Gastrocnemius medialis (tissue), 4 donors: Measurements from ENCODE around the gene FOCAD. TPM values are rescaled to one million over a fixed set of nuclear protein-coding genes. Genes with fewer than 3 reads are reported as not detected.
A peak's percentile ranks its signal among the peaks of the same experiment; 100 is the strongest.

Experiments
- ATAC-seq, 2 donors: fragments of 150-250 bp; one replicate each; pipeline ENCODE4 v1.9.1; 2016
- DNase-seq, 2 donors: peaks; one replicate each; pipeline ENCODE4 v3.0.0-alpha.2; 2019
- H3K27ac ChIP-seq, 4 donors: fragments of 200-600 bp; sonication (generic); 1 replicate in 1 of 4; 2 replicates in 3 of 4; pipeline ENCODE4 v1.5.1; 2016 to 2018; ENCODE audit warnings: mild to moderate bottlenecking in 2 of 4, moderate library complexity in 1 of 4
- H3K27me3 ChIP-seq, 3 donors: fragments of 200-600 bp; sonication (generic) in 2 of 3; 1 replicate in 1 of 3; 2 replicates in 2 of 3; pipeline versions ENCODE4 v1.5.1 to v1.6.0; 2016 to 2019; ENCODE audit warnings: mild to moderate bottlenecking in 1 of 3, moderate library complexity in 1 of 3
- H3K36me3 ChIP-seq, 2 donors: fragments of 200-600 bp; sonication (generic) in 1 of 2; one replicate each; pipeline ENCODE4 v1.5.1; 2017 to 2018
- H3K4me1 ChIP-seq, 2 donors: fragments of 200-600 bp; sonication (generic) in 1 of 2; one replicate each; pipeline ENCODE4 v1.5.1; 2016 to 2017; ENCODE audit warnings: mild to moderate bottlenecking in 2 of 2
- H3K4me3 ChIP-seq, 4 donors: fragments of 200-600 bp; sonication (generic) in 3 of 4; 1 replicate in 1 of 4; 2 replicates in 3 of 4; pipeline ENCODE4 v1.5.1; 2016 to 2019; ENCODE audit warnings: mild to moderate bottlenecking in 2 of 4
- H3K9me3 ChIP-seq, 3 donors: fragments of 200-600 bp; sonication (generic) in 2 of 3; 1 replicate in 1 of 3; 2 replicates in 2 of 3; pipeline ENCODE4 v1.5.1; 2016 to 2019
- CTCF ChIP-seq, 5 experiments: fragments of 450-650 bp in 3 of 5; fragments of 200-600 bp in 2 of 5; sonication (generic) in 2 of 5; IDR thresholded peaks in 4 of 5; conservative IDR thresholded peaks in 1 of 5; 1 replicate in 4 of 5; 2 replicates in 1 of 5; pipeline ENCODE4 v1.5.1; 2016 to 2019; ENCODE audit warnings: antibody characterized with exemption in 5 of 5, mild to moderate bottlenecking in 3 of 5, moderate library complexity in 3 of 5
- POLR2A ChIP-seq, 2 donors: fragments of 450-650 bp; IDR thresholded peaks; one replicate each; pipeline ENCODE4 v1.6.1; 2017; ENCODE audit warnings: antibody characterized with exemption in 2 of 2, mild to moderate bottlenecking in 2 of 2, moderate library complexity in 2 of 2
- in situ Hi-C, 4 donors: fragments of 200-750 bp; cut with MboI; loops; one replicate each; pipeline versions ENCODE4 v1.15.0 to v1.8.0; 2017; ENCODE audit warnings: low sequenced_read_pairs in 4 of 4
- intact Hi-C: fragments of 100-400 bp; cut with DNase I; formaldehyde crosslinking; loops from one replicate; pipeline ENCODE4 v1.15.1; 2023; ENCODE audit warnings: low total_unique reads
- total RNA-seq, 4 donors: library from RNA; depleted of rRNA; stranded (reverse); fragments of >200 nt; gene quantifications; one replicate each; pipeline versions ENCODE4 v1.1.0 to v1.2.3, GENCODE V29; 2016

Gene FOCAD
- total RNA-seq, 4 donors from 2014 or later = 19.5 to 36.0 (median 28.6) TPM

- DNase-seq (peak; percentile 14 to 18), ATAC-seq (peak; percentile 87 to 93)
- H3K27me3 ChIP-seq = no peaks in the 10 kb centered on the region
- in situ Hi-C loops = loop anchor here (5.0 to 25.0 kb wide), 10 partner anchors 314 to 1029 kb away; partner anchors contain the start of gene MLLT3 (in 1 of the 4)
- H3K9me3 ChIP-seq = no peaks in the 10 kb centered on the region
- TF ChIP-seq POLR2A (IDR thresholded peaks at IDR 0.05) = no peak
- peak; percentile 62 to 87 (median 72) for TF ChIP-seq CTCF (IDR thresholded peaks at IDR 0.05 in 4 of 5, conservative IDR thresholded peaks at IDR 0.05 in 1 of 5)
- H3K36me3 ChIP-seq = no peaks in the 10 kb centered on the region
- intact Hi-C loops = loop anchor here (1.0 to 5.0 kb wide), 4 partner anchors 171 to 1015 kb away; no protein-coding TSS in a partner anchor
- H3K4me1 ChIP-seq = no peaks in the 10 kb centered on the region
- H3K27ac ChIP-seq = no peak overlapping the region
- H3K4me3 ChIP-seq = no peak overlapping the region
Measured at GRCh38 chr9:20941174-20941690, 257.2 kb downstream of the FOCAD start.

- no peaks in the 10 kb centered on the region for H3K4me1 ChIP-seq
- in situ Hi-C loops = loop anchor here (5.0 to 25.0 kb wide), 10 partner anchors 317 to 1032 kb away; partner anchors contain the start of gene MLLT3 (in 1 of the 4)
- DNase-seq (no peak), ATAC-seq (no peak)
- H3K27me3 ChIP-seq = no peaks in the 10 kb centered on the region
- intact Hi-C loops = loop anchor here (5.0 kb wide), 1 partner anchor 168 kb away; no protein-coding TSS in a partner anchor
- H3K4me3 ChIP-seq = no peak overlapping the region
- peaks cover 0 to 7% of the 10 kb centered on the region in 2 donors for H3K36me3 ChIP-seq
- no peak overlapping the region for H3K27ac ChIP-seq
- H3K9me3 ChIP-seq = no peaks in the 10 kb centered on the region
- TF ChIP-seq CTCF (IDR thresholded peaks at IDR 0.05 in 4 of 5, conservative IDR thresholded peaks at IDR 0.05 in 1 of 5) (no peak), POLR2A (IDR thresholded peaks at IDR 0.05) (no peak)
Measured at GRCh38 chr9:20944507-20944906, 260.4 kb downstream of the FOCAD start.

- in situ Hi-C loops = loop anchor here in 3 of 4 donors (10.0 to 25.0 kb wide), 5 partner anchors 320 to 1033 kb away; partner anchors contain the start of gene MLLT3 (in 1 of the 3)
- intact Hi-C loops = no loop called here
Measured at GRCh38 chr9:20945269-20945668, 261.2 kb downstream of the FOCAD start.

GRCh38 chr9:20945856-20946255 lies 261.8 kb downstream of the FOCAD start:
- no peaks in the 10 kb centered on the region for H3K9me3 ChIP-seq
- ATAC-seq = no peak
- no peaks in the 10 kb centered on the region for H3K27me3 ChIP-seq
- H3K4me3 ChIP-seq = no peak overlapping the region
- in situ Hi-C loops = loop anchor here in 3 of 4 donors (10.0 to 25.0 kb wide), 5 partner anchors 321 to 1034 kb away; partner anchors contain the start of gene MLLT3 (in 1 of the 3)
- TF ChIP-seq CTCF (IDR thresholded peaks at IDR 0.05 in 4 of 5, conservative IDR thresholded peaks at IDR 0.05 in 1 of 5) (no peak), POLR2A (IDR thresholded peaks at IDR 0.05) (no peak)
- intact Hi-C loops = no loop called here
- no peaks in the 10 kb centered on the region for H3K4me1 ChIP-seq
- no peak overlapping the region for H3K27ac ChIP-seq
- peaks cover 0 to 8% of the 10 kb centered on the region in 2 donors for H3K36me3 ChIP-seq
- no peak for DNase-seq

More at GRCh38 chr9:20945269-20945668, 261.2 kb downstream of the FOCAD start:
- Histone ChIP-seq H3K27ac (no peak overlapping the region), H3K27me3 (no peaks in the 10 kb centered on the region), H3K4me1 (no peaks in the 10 kb centered on the region), H3K4me3 (no peak overlapping the region), H3K36me3 (peaks cover 0 to 7% of the 10 kb centered on the region in 2 donors), H3K9me3 (no peaks in the 10 kb centered on the region)
- TF ChIP-seq POLR2A (IDR thresholded peaks at IDR 0.05) (no peak), CTCF (IDR thresholded peaks at IDR 0.05 in 4 of 5, conservative IDR thresholded peaks at IDR 0.05 in 1 of 5) (no peak)
- ATAC-seq (no peak), DNase-seq (no peak)
